ENCODE measurements around the gene PRKCB. TPM values are rescaled to one million over a fixed set of nuclear protein-coding genes. Genes with fewer than 3 reads are reported as not detected.

The PRKCB gene
- total and polyA plus RNA-seq, 2 of the 8 experiments (the other 6 are each of a cell fraction or from before 2014, with no cell fraction given): 7.1 to 12.1 TPM

- no peak overlapping the region for H2BK20ac ChIP-seq (ENCODE audit: low read length)
- H3K14ac ChIP-seq (ENCODE audit: insufficient read length): no peak overlapping the region
- no peaks in the 10 kb centered on the region for H3K23me2 ChIP-seq (ENCODE audit: low read depth, low read length)
- H2BK120ac ChIP-seq (replicated peaks; ENCODE audit: low read depth, low read length): no peak overlapping the region
- H3K27me3 ChIP-seq (replicated peaks in 1 of 4; ENCODE audit: control insufficient read depth in 3 of 4, extremely low read depth in 1 of 4, insufficient read depth in 3 of 4, low read length in 3 of 4): no peaks in the 10 kb centered on the region
- TF ChIP-seq PHF8 (conservative IDR thresholded peaks at IDR 0.05; ENCODE audit: low read depth, low read length): no peak
- no peak for TF ChIP-seq RAD21 (IDR thresholded peaks at IDR 0.05 in 1 of 2, conservative IDR thresholded peaks at IDR 0.05 in 1 of 2; ENCODE audit: low read depth in 2 of 2, low read length in 2 of 2)
- TF ChIP-seq YY1 (IDR thresholded peaks at IDR 0.05; ENCODE audit: low read depth, low read length): no peak
- no peak overlapping the region for H3K23ac ChIP-seq (ENCODE audit: insufficient read length)
- H2AK5ac ChIP-seq (ENCODE audit: low read depth, low read length): 0 out of 2 replicates have a peak overlapping the region, but pooled peaks have one; percentile 6
- H2AFZ ChIP-seq (ENCODE audit: low read length): no peak overlapping the region
- CTCF ChIA-PET (ENCODE audit: partially characterized antibody): interaction anchor here (0.6 to 2.2 kb wide), 5 partner anchors 11 to 176 kb away, joined by 3 to 8 read pairs (median 4); no protein-coding TSS in a partner anchor
- H3K4ac ChIP-seq (replicated peaks; ENCODE audit: insufficient read length, low read depth, low read length): peak overlapping the region; percentile 10
- H4K91ac ChIP-seq (replicated peaks; ENCODE audit: insufficient read length, low read length): no peak overlapping the region
- no peaks in the 10 kb centered on the region for H3K79me2 ChIP-seq (ENCODE audit: control insufficient read depth in 1 of 2, insufficient read depth in 2 of 2, low read length in 2 of 2)
- H3K4me3 ChIP-seq (ENCODE audit: extremely low read depth in 1 of 4, insufficient read depth in 2 of 4, low read depth in 3 of 4, low read length in 4 of 4): 0 out of 8 replicates have a peak overlapping the region, but pooled peaks of 2 of the 4 experiments have one; percentile 4 to 7
- H3K9me3 ChIP-seq (ENCODE audit: insufficient read depth in 2 of 2, low read depth in 1 of 2, low read length in 1 of 2): no peaks in the 10 kb centered on the region
- no peak overlapping the region; the same call in 1 of the 2 replicates for H3K27ac ChIP-seq (ENCODE audit: low read depth, low read length)
- FAIRE-seq (no peak), DNase-seq (ENCODE audit: low read depth in 1 of 2, low spot score in 2 of 2) (no peak)
- H3K4me1 ChIP-seq (replicated peaks in 1 of 4; ENCODE audit: control insufficient read depth in 3 of 4, insufficient read depth in 4 of 4, low read length in 3 of 4): peaks cover 2 to 9% (median 5%) of the 10 kb centered on the region in 4 experiments; a peak in 4 of 7 replicates
- no peak overlapping the region for H2BK5ac ChIP-seq (ENCODE audit: low read depth, low read length)
- no peak overlapping the region for H3K18ac ChIP-seq (ENCODE audit: extremely low read depth, low read length)
- no peaks in the 10 kb centered on the region for H3K79me1 ChIP-seq (ENCODE audit: low read depth, low read length)
- no peak overlapping the region for H3K4me2 ChIP-seq (ENCODE audit: insufficient read depth in 1 of 2, low read depth in 2 of 2, low read length in 2 of 2)
- POLR2A ChIA-PET (ENCODE audit: partially characterized antibody): interaction anchor here (1.2 to 1.5 kb wide), 3 partner anchors 9 to 14 kb away, joined by 4 to 6 read pairs (median 5); no protein-coding TSS in a partner anchor
- no peak overlapping the region for H2BK12ac ChIP-seq (ENCODE audit: low read depth, low read length)
- H4K20me1 ChIP-seq (replicated peaks in 1 of 2; ENCODE audit: control insufficient read depth in 1 of 2, insufficient read depth in 2 of 2, low read length in 2 of 2): no peaks in the 10 kb centered on the region
- H4K8ac ChIP-seq (ENCODE audit: extremely low read depth, insufficient read depth, low read length): no peak overlapping the region
- no peaks in the 10 kb centered on the region for H3K36me3 ChIP-seq (ENCODE audit: control insufficient read depth in 2 of 4, insufficient read depth in 4 of 4, low read length in 3 of 4)
- no peak overlapping the region for H2BK15ac ChIP-seq (ENCODE audit: low read length)
- no peak overlapping the region for H3K9ac ChIP-seq (replicated peaks in 1 of 4; ENCODE audit: extremely low read depth in 1 of 4, low read depth in 3 of 4, low read length in 3 of 4)
- WGBS, 2 experiments (ENCODE audit: extremely low coverage in 1 of 2, insufficient coverage in 1 of 2, insufficient read length in 1 of 2, insufficient replicate concordance in 2 of 2, low coverage in 1 of 2, low lambda C conversion rate in 2 of 2, missing lambda C conversion rate in 1 of 2): 74% methylated on average over 3 of the region's 3 CpGs; no CpG with 5 or more reads in 1 of the 2 experiments
- no peak overlapping the region for H4K5ac ChIP-seq (ENCODE audit: insufficient read length, low read depth, low read length)
- no peak overlapping the region for H3K56ac ChIP-seq (replicated peaks; ENCODE audit: insufficient read length, low read depth, low read length)
Measured at GRCh38 chr16:24125214-24125613, 289.4 kb downstream of the PRKCB start.
